Breast epithelium (tissue), 3 donors: ENCODE data around the gene KIR3DL3.

ENCODE experiments used
- CTCF ChIP-seq, 3 donors: fragments of 450-650 bp; IDR thresholded peaks; one replicate each; pipeline ENCODE4 v1.5.1; 2016 to 2017; ENCODE audit warnings: antibody characterized with exemption in 3 of 3, mild to moderate bottlenecking in 3 of 3, moderate library complexity in 3 of 3
- POLR2AphosphoS5 ChIP-seq, 3 donors: sonication (generic); formaldehyde crosslinking; IDR thresholded peaks; one replicate each; pipeline ENCODE4 v1.6.1; 2017; ENCODE audit warnings: antibody characterized with exemption in 3 of 3

- TF ChIP-seq POLR2AphosphoS5 (IDR thresholded peaks at IDR 0.05) (no peak), CTCF (IDR thresholded peaks at IDR 0.05) (no peak)
These were observed 1.1 kb downstream of the KIR3DL3 start for GRCh38 chr19:54725321-54725720.
